Upper lobe of right lung (tissue), 1 donor: Measurements from ENCODE around the gene HLF. TPM values are rescaled to one million over a fixed set of nuclear protein-coding genes. Genes with fewer than 3 reads are reported as not detected.
"Not testable (repeated sequence)": the region's sequence is repeated elsewhere in the genome, so short reads cannot be mapped to it uniquely, and the experiment has no call there.

ENCODE experiments used
- ATAC-seq: fragments of 200-7000 bp; cut with Tn5 transposase; one replicate; pipeline ENCODE4 v1.9.1; 2020; ENCODE audit warnings: mild to moderate bottlenecking, moderate library complexity
- DNase-seq: peaks from one replicate; pipeline ENCODE4 v3.0.0-alpha.2; 2020
- H3K27ac ChIP-seq: fragments of 200-600 bp; one replicate; pipeline ENCODE4 v1.8.0; 2022
- H3K27me3 ChIP-seq: fragments of 200-600 bp; one replicate; pipeline ENCODE4 v1.8.0; 2022; ENCODE audit warnings: mild to moderate bottlenecking
- H3K36me3 ChIP-seq: fragments of 200-600 bp; one replicate; pipeline ENCODE4 v1.8.0; 2022
- H3K4me1 ChIP-seq: fragments of 200-600 bp; one replicate; pipeline ENCODE4 v1.8.0; 2022
- H3K4me3 ChIP-seq: fragments of 200-600 bp; one replicate; pipeline ENCODE4 v1.8.0; 2022; ENCODE audit warnings: mild to moderate bottlenecking
- H3K9me3 ChIP-seq: fragments of 200-600 bp; one replicate; pipeline ENCODE4 v1.8.0; 2022
- intact Hi-C: fragments of 100-400 bp; cut with DNase I; formaldehyde crosslinking; loops from one replicate; pipeline ENCODE4 v1.11.0; 2022
- total RNA-seq: library from RNA; stranded (reverse); fragmentation: NEBNext Ultra II Directional; extraction: Animal tissue kit (Norgen Biotek cat#: 25700); gene quantifications from one replicate; pipeline ENCODE4 v1.2.1, GENCODE V29; 2021
- TF ChIP-seq, protein P1 (sequence below): fragments of 200-600 bp; IDR thresholded peaks from one replicate; pipeline ENCODE4 v1.8.0; 2022; ENCODE audit warnings: antibody characterized with exemption
- donor health status: DM: no; HTN: yes; CAD: no; lungs with severe emphysema.

HLF gene
- total RNA-seq, 1 donor from 2014 or later = 31.8 TPM

DNA sequence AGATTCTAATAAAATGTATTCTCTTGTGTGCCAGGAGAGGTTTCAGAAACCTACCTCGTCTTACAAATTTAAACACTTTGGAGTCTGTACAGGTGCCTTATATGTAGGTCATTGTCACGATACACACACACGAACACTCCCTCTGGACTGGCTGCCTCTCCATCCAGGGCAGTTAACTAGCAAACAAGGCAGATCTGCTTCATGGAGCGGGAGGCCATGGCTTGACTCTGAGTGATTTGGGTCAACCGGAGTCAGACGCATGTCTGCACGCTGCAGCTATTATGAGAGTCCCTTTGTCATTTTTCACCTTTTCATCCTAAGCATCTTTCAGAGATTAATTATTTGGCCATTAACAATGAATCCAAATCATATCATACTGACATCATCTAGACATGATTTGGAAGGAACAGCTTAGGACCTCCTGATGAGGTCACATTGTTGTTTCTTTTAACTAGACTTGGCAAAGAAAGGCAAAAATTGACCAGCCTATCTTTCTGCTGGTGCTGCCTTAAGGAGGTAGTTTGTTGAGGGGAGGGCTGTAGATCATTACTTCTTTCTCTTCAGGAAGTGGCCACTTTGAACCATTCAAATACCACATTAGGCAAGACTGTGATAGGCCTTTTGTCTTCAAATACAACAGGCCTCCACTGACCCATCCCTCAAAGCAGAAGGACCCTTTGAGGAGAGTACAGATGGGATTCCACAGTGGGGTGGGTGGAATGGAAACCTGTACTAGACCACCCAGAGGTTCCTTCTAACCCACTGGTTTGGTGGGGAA is 58.9 kb downstream of the HLF start:
- intact Hi-C loops = no loop called here
- H3K4me1 ChIP-seq = no peaks in the 10 kb centered on the region
- DNase-seq (no peak), ATAC-seq (no peak)
- H3K27ac ChIP-seq = no peak overlapping the region
- H3K27me3 ChIP-seq = no peaks in the 10 kb centered on the region
- TF ChIP-seq, protein P1, sequence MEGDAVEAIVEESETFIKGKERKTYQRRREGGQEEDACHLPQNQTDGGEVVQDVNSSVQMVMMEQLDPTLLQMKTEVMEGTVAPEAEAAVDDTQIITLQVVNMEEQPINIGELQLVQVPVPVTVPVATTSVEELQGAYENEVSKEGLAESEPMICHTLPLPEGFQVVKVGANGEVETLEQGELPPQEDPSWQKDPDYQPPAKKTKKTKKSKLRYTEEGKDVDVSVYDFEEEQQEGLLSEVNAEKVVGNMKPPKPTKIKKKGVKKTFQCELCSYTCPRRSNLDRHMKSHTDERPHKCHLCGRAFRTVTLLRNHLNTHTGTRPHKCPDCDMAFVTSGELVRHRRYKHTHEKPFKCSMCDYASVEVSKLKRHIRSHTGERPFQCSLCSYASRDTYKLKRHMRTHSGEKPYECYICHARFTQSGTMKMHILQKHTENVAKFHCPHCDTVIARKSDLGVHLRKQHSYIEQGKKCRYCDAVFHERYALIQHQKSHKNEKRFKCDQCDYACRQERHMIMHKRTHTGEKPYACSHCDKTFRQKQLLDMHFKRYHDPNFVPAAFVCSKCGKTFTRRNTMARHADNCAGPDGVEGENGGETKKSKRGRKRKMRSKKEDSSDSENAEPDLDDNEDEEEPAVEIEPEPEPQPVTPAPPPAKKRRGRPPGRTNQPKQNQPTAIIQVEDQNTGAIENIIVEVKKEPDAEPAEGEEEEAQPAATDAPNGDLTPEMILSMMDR = no peak
- H3K36me3 ChIP-seq = peaks cover 8% of the 10 kb centered on the region
- no peak overlapping the region for H3K4me3 ChIP-seq
- H3K9me3 ChIP-seq = no peaks in the 10 kb centered on the region

DNA sequence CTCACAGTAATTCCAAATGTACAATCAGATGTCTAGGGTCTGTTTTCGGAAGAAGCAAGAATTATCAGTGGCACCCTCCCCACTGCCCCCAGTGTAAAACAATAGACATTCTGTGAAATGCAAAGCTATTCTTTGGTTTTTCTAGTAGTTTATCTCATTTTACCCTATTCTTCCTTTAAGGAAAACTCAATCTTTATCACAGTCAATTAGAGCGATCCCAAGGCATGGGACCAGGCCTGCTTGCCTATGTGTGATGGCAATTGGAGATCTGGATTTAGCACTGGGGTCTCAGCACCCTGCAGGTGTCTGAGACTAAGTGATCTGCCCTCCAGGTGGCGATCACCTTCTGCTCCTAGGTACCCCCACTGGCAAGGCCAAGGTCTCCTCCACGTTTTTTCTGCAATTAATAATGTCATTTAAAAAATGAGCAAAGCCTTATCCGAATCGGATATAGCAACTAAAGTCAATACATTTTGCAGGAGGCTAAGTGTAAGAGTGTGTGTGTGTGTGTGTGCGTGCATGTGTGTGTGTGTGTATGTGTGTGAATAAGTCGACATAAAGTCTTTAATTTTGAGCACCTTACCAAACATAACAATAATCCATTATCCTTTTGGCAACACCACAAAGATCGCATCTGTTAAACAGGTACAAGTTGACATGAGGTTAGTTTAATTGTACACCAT is 59.7 kb downstream of the HLF start:
- TF ChIP-seq, protein P1 = no peak
- ATAC-seq = no peak
- no peaks in the 10 kb centered on the region for H3K27me3 ChIP-seq
- peaks cover 8% of the 10 kb centered on the region for H3K36me3 ChIP-seq
- DNase-seq = no peak
- intact Hi-C loops = no loop called here
- H3K9me3 ChIP-seq = no peaks in the 10 kb centered on the region
- H3K4me1 ChIP-seq = no peaks in the 10 kb centered on the region
- H3K27ac ChIP-seq = no peak overlapping the region
- H3K4me3 ChIP-seq = no peak overlapping the region

DNA sequence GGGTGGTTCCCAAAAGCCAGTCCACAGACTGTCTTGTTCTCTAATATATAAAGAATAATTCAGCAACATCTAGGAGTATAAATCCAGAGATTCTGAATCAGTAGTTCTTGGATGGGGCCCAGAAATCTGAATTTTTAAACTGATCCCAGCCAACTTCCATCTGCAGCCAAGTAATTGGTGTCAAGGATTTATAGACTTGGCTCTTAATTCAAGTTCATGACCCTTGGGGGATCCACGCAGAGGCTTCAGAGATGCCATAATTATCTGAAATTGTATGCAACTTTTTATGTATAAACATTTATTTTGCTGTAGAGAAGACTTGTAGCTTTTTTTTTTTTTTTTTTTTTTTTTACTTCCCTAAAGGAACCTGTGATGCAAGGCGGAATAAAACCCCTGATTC is 60.6 kb downstream of the HLF start:
- no peak for DNase-seq
- H3K27me3 ChIP-seq = no peaks in the 10 kb centered on the region
- no peak overlapping the region for H3K4me3 ChIP-seq
- peaks cover 8% of the 10 kb centered on the region for H3K36me3 ChIP-seq
- intact Hi-C loops = no loop called here
- TF ChIP-seq, protein P1 = no peak
- H3K27ac ChIP-seq = no peak overlapping the region
- H3K9me3 ChIP-seq = no peaks in the 10 kb centered on the region
- no peak for ATAC-seq
- no peaks in the 10 kb centered on the region for H3K4me1 ChIP-seq

DNA sequence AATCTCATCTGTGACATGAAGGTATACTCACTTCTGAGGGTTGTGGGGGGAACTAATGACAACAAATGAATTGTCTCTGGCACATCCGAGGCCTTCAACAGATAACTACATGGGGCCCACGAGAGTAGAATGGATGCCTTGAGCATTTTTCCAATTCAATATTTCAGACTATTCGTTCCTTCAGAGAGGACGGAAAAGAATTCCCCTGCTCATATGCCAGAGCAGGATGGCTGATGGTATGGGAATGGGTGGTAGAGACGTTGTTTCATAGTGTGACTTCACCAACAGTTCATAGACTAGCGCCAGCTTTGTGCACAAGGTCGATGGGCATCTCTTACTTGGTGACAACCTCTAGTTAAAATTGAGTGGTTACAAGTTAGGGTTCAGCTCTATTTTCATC is 61.3 kb downstream of the HLF start:
- DNase-seq (no peak), ATAC-seq (no peak)
- peaks cover 2% of the 10 kb centered on the region for H3K36me3 ChIP-seq
- TF ChIP-seq, protein P1 = no peak
- H3K27me3 ChIP-seq = no peaks in the 10 kb centered on the region
- no peaks in the 10 kb centered on the region for H3K4me1 ChIP-seq
- intact Hi-C loops = no loop called here
- H3K27ac ChIP-seq = no peak overlapping the region
- H3K9me3 ChIP-seq = no peaks in the 10 kb centered on the region
- H3K4me3 ChIP-seq = no peak overlapping the region

DNA sequence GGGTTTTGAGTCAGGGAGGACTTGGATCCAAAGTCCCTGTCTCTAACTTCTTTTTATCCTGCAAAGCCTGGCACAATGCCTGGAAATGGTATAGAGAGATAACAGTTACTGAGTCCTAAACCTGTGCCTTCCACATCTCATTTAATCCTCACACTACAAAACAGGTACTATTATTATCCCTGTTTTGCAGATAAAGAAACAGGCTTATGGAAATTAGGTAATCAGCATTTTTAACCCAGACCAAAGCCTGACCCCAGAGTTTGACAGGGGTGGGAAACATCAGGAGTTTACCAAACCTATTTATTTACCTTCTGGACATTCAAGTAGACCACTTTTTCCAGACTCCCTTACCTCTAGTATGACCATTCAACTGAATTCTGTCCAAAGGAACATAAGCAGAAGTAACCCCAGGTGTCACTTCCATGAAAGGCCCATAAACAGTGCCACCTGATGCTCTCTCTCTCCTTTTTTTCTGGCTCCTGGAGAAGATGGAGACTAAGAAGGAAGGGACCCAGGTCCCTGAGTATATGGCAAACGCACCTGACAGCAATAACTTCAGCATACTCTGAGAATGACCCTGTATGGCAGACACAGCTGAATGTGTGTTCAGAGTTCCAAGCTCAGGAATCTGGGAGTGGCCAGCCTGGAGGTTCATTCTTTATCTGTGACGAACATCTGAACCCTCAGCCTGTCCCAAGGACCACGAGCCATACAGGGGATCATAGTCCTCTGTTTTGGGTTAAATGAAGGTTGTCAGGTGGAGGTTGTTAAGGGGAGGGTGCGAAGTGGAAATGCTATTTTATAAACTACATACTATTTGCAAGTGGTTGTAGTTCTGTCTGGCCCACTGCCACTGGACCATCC is 62.7 kb downstream of the HLF start:
- TF ChIP-seq, protein P1 = no peak
- Histone ChIP-seq H3K36me3 (no peaks in the 10 kb centered on the region), H3K9me3 (no peaks in the 10 kb centered on the region), H3K4me1 (no peaks in the 10 kb centered on the region), H3K27me3 (no peaks in the 10 kb centered on the region), H3K4me3 (no peak overlapping the region), H3K27ac (no peak overlapping the region)
- no peak for DNase-seq
- ATAC-seq = no peak
- intact Hi-C loops = no loop called here

DNA sequence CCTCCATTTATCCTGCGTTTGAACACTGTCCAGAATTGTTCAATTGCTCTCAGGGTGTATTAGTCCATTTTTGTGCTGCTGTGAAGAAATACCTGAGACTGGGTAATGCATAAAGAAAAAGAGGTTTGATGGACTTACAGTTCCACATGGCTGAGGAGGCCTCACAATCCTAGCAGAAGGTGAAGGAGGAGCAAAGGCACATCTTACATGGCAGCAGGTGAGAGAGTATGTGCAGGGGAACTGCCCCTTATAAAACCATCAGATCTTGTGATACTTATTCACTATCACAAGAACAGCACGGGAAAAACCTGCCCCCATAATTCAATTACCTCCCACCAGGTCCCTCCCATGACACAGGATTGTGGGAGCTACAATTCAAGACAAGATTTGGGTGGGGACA is 63.8 kb downstream of the HLF start:
- H3K36me3 ChIP-seq, intact Hi-C loops, H3K9me3 ChIP-seq, H3K4me1 ChIP-seq, ATAC-seq, H3K27me3 ChIP-seq, DNase-seq, H3K4me3 ChIP-seq, H3K27ac ChIP-seq: not testable (repeated sequence)
